Muscle of arm (tissue), 12 donors: Measurements from ENCODE around the gene ENKUR. TPM values are rescaled to one million over a fixed set of nuclear protein-coding genes. Genes with fewer than 3 reads are reported as not detected.

Experiments used
- DNase-seq: peaks from one replicate; pipeline ENCODE4 v3.0.0-alpha.2; 2013
- polyA plus RNA-seq, 12 donors: library from polyadenylated mRNA; unstranded; fragments of 120-200 nt; gene quantifications; one replicate each; pipeline ENCODE4 v1.2.1, GENCODE V29; 2013; ENCODE audit not compliant: insufficient read length in 12 of 12

Gene ENKUR
- polyA plus RNA-seq, 12 donors, result 0.15 to 0.51 (median 0.39) TPM; not detected in 2

DNA sequence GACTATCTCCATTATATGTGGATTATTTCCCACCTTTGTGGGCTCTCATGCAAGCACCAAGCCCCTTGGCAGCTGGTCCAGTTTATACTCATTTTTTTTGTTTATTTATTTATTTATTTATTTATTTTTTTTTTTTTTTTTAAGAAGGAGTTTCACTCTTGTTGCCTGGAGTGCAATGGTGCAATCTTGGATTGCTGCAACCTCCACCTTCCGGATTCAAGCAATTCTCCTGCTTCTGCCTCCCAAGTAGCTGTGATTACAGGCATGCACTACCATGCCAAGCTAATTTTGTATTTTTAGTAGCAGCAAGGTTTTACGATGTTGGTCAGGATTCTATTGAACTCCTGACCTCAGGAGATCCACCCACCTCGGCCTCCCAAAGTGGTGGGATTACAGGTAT is 66.3 kb downstream of the ENKUR start:
- no peak for DNase-seq

DNA sequence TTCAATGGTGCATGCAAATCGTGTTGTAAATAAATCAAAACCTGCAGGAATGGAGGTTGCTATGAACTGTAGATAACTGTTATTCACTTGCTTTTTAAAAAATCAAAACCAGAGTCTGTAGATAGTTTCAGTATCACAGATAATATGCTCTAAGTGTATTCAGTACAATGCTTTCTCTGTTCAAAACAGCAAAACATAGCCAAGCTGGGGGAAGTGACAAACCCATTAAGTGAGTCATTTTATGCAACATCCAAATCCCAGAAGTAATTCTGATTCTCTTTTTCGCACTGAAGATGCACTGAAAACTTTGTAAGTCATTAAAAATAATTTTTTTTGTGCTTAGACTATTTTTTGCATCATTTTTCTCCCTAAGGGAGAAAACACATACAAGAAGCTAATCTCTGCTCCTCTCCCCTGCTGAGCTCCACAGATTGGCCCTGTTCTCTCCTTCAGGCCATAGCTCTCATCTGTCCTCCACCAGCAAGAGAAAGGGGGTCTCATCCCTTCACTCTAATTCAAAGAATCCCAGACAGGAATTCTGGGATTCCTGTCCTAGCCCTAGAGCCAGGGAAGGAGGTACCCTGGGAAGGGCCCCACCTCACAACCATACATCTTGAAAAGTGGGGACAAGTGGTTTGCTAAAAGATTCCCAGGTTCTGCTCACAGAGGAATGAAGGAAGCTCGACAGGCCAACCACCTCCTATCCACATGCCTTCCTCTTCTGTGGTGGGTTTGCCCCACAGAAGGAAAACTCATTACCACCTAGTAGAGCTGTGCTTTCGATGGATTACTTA is 68.5 kb downstream of the ENKUR start:
- no peak for DNase-seq

DNA sequence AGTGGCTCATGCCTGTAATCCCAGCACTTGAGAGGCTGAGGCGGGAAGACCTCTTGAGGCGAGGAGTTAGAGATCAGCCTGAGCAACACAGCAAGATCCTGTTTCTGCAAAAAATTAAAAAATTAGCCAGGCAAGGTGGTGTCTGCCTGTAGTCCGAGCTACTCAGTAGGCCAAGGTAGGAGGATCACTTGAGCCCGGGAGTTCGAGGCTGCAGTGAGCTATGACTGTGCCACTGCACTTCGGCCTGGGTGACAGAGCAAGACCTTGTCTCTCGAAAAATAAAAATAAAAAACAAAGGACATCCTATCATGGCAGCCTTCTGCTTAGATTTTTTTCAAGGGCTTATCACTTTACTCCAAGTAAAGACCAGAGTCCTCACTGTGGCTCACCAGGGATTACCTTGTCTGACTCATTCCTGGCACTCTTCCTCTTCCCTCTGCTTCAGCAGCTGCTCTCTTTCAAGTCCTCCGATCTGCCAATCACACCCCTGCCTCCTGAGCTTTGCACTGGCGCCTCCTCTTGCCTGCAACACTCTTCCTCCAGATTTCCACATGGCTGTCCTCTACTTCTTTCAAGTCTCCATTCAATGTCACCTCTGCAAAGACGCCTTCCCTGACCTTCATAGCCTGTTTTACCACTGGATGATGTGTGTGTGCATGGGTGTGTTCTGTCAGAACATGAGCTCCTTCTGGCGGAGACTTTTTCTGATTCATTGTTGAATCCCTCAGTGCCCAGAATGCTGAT is 71.3 kb downstream of the ENKUR start:
- DNase-seq, result no peak

DNA sequence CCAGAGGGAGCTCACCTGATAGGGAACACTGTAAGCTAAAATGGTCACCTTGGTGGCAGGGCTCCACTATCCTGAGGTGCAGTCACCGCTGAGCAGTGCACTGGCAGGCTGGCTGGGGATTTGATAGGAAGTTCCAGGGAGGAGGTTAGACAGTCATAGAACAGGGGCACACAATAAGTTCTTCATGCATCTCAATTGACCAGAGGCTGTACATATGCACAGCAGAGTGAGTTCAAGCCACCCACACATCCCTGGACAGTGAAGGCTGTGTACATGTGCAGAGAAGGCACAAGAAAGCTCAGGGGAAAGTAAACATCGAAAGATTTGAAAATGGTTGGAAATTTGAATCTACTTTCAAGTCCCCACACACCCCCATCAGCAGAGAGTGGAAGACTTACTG is 77.4 kb downstream of the ENKUR start:
- no peak for DNase-seq

DNA sequence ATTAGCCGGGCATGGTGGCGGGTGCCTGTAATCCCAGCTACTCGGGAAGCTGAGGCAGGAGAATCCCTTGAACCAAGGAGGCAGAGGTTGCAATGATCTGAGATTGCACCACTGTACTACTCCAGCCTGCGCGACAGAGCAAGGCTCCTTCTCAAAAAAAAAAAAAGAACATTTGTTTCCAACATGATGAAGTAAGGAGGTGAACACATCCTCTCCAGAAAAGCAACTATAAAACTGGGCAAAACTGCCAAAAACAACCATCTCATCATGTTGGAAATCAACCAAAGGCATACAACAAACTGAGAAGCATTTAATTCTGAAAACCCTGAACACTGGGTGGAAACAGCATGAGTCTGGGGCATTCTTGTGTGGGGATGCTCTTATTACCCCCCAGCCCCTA is 77.9 kb downstream of the ENKUR start:
- DNase-seq, result no peak

DNA sequence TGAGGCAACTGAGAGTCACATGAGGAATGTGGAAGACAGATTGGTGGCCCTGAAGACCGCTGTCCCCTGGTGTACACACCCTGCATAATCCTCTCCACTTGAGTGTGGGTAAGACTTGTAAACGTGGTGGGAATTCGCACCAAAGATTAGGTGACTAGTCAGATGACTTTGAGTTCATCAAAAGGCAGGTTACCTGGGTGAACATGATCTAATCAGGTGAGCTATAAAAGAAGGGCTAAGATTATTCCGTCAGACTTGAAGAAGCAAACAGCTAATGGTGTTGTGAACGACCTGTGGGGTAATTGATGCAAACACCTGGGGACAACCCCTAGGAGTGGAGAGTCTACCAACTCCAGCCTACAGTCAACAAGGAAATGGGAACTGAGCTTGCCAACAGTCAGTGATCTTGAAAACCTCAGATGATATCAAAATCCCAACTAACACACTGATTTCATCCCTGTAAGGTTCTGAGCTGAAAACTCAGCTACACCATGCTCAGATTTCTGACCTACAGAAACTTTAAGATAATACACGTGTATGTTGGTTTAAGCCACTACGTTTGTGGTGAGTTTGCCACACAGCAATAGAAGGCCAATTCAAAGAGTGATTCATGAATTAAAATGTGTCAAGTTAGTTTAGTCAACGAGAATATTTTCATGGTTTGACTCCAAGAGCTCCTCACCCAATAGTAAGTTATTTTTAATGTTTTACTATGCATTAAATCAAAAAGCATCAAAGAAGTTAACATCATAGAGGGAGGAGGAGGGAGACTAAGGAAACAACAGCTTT is 80.3 kb downstream of the ENKUR start:
- no peak for DNase-seq

Other genes with a start within 250 kb of the ENKUR start
- gene PRTFDC1, start 63.6 kb downstream of the ENKUR start, polyA plus RNA-seq, result 10 to 100 TPM in 10 of 12 donors, 1 to 10 TPM in 1, not detected in 1; 7.4 to 26.9 (median 15.6) TPM
- 1 to 10 TPM in 11 of 12 donors, not detected in 1; 3.7 to 8.9 (median 7.2) TPM for gene THNSL1, start 454 bp upstream of the ENKUR start, polyA plus RNA-seq
- under 1 TPM in 10 of 12 donors, not detected in 2; 0.03 to 0.17 (median 0.08) TPM for gene GPR158, start 158.8 kb upstream of the ENKUR start, polyA plus RNA-seq